Dermis blood vessel endothelial cell (primary cell): ENCODE results near the gene WNK2. TPM values are rescaled to one million over a fixed set of nuclear protein-coding genes. Genes with fewer than 3 reads are reported as not detected.

ENCODE experiments used
- DNase-seq: peaks from one replicate; pipeline ENCODE4 v3.0.0; 2010
- total RNA-seq: library from RNA; depleted of rRNA; stranded (reverse); fragments of >200 nt; gene quantifications from 2 replicates; pipeline ENCODE4 v1.2.3, GENCODE V29; 2014

Gene WNK2
- total RNA-seq, 1 donor from 2014 or later: not detected

DNA sequence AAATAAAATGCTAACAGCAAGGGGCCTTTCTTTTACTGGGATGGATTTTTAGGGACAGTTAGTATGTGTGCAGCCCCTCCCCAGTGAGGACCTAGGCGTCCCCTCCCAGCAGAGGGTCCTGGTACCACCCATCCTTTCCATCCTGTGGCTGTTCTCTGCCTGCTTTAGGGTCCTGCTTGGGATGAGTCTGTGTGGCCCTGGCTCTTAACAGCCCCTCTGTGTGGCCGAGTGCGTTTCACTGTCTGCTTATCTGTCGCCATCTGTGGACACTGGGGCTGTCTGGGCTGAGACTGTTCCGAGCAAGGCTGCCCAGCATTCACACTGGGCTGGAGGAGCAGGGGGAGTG lies 17.0 kb downstream of the WNK2 start:
- DNase-seq: no peak

DNA sequence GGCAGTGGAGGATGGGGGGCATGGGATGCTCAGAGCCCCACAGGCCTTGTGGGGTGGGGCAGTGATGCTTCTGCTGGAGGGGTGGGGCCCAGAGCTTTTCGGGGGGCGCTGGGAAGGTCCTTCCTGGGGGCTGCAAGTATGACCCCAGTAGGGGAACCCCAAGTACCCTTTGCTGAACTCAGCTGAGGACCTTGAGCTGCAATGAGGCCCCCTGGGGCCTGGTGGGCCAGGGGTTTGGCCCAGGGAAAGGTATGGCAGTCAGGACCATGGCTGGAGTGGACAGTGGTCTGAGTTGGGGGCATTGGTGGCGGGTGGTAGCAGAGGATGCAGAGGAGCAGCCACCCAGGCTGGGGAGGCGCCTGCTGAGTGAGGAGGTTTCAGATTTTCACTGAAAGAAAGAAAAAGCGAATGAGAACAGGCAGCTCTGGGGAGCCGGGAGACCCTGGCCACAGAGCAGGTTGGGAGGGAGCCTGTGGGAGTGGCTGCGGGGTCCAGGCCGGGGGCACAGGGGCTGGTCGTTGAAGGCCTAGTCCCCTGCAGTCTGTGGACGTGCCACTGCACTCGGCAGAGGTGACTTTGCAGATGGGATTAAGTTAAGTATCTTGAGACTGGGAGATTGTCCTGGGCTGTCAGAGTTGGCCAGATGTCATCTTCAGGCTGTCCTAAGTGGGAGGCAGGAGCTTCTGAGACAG lies 19.2 kb downstream of the WNK2 start:
- DNase-seq: no peak

DNA sequence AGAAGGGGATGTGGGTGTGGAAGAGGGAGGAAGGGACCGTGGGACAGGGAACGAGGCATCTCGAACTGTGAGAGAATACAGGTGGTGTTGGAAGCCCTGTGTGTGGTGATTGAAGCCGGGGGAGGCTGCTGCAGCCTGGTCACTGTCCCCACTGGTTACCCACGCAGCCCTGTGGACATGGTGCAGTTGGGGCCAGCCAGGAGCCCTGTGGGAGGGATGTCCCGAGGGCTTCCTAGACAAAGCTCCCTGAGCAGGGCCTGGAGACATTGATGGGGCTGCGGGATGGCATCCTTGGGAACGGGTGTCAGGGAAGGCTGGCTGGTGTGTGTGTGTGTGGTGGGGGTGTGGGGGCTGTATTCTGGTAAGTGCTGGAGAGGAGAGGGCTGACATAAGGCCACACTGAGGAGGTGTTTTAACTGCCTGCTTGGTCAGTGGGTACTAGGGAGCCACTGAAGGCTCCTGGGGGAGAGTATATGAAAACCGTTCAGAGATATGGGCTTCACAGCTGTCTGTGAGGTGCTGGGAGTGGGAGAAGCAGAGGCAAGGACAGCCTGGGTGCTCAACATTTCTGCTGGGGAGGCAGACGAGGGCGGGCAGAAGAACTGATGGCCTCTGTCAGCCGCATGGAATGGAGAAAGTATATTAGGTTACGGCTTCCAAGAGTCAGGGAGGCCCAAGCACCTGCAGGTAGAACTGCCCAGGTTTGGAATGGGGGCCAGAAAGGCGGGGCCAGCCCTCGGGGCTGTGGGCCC lies 20.0 kb downstream of the WNK2 start:
- no peak for DNase-seq

DNA sequence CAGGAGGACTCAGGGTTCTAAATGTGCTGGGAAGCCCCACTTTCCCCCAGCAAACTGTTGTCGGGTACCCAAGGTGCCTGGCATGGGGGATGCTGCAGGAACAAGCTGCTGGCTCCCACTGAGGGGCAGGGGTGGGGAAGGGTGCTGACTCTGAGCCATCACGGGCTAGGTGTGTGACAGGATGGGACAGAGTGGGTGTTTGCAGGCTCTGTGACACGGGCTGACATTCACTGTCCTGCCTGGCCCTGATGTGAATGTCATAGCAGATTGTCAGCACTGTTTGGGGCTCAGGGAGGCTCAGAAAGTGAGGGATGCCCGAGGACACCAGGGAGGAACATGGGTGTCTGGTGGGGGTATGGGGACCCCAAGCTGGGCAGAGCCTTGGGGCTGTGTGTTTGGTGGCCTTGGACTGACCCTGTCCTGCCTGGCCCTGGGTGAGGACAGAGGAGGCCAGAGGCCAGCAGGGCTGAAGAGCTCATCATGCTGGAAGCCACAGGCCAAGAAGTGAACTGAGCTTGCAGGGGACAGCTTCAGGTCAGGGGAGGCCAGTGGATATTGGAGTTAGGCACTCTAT lies 20.6 kb downstream of the WNK2 start:
- DNase-seq: no peak

DNA sequence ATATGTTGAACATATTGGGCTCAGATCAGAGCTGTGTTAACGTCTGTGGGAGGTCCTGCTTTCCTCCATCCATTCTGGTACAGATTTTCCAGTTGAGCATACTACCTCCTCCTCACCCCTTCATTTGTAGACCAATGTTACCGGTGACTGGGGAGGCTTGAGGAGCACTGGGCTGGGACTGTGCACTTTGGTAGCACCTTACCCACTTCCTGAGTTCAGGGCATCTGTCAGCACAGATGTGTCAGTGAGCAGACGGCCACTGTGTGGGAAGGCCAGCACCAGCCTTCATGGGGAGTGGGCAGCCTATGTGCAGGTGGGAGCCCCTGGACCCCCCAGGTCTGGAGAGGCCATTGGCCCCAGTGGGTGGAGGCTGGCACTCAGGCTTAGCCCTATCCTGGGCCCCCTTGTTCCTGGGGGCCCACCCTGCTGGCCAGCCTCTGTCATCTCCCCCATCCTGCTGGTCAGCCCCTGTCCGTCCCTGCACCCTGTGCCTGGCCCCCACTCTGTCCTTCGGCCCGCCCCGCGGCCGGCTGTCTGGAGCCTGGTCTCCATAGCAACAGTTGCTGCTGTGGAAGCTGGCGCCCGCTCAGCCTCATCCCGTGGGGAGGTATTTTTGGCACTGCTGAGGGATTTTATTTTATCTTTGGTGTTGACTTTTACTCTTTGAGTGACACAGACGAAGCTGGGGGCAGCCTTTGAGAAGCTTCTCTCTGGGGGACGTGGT lies 21.3 kb downstream of the WNK2 start:
- no peak for DNase-seq

DNA sequence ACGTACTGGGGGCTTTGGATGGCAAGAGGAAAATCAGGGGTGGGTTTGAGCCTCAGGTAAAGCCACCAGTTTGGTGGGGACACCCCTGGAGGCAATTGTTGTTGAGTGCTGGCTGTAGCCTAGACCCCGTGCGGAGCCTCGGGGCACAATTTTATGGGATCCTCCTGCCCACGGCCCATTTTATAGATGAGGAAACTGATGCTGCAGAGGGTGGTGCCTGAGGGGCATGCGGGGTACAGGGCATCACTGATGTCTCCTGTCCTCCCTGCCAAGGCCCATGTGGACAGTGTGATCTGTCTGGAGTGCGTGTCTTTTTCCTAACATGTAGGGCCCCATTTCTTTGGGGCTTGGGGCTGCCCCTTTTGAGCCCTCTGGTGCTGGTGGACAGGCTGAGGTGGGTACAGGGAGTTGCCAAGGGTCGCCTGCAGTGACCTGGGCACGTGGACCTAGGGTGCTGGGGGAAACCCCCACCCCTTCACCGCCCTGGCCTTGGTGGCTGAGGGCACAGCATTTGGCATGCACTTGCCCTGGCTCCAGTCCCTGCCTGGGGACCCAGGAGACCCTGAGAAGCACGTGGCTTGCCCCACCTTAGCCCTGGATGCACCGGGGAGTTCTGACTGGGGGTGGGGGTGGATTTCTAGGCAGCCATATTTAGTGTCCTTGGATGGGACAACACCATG lies 22.1 kb downstream of the WNK2 start:
- no peak for DNase-seq

DNA sequence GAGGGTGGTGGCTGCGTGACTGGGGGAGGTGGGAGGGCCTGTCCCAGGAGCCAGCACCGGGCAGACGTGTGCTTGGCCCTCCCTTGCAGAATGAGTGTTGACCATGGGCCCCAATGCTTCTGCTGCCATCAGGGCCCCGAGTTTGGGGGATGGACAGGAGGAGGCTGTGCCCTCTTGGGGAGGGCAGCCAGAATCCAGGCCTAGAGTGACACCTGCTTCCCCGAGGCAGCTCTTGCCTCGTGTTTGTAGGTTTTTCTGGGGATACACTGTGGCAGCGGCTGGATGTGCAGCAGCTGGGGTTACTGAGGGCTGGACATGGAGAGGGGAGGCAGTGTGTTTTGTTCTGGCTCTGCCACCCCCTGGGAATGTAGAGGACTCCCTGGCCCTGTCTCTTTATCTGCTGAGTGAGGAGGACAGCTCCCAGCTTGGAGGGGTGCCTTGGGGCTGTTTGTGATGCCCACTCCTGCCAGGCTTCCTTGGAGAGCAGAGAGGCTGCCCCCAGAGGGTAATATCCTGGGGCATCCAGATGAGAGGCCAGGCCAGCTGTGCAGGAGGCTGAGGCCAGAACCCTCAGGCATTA lies 22.7 kb downstream of the WNK2 start:
- no peak for DNase-seq

DNA sequence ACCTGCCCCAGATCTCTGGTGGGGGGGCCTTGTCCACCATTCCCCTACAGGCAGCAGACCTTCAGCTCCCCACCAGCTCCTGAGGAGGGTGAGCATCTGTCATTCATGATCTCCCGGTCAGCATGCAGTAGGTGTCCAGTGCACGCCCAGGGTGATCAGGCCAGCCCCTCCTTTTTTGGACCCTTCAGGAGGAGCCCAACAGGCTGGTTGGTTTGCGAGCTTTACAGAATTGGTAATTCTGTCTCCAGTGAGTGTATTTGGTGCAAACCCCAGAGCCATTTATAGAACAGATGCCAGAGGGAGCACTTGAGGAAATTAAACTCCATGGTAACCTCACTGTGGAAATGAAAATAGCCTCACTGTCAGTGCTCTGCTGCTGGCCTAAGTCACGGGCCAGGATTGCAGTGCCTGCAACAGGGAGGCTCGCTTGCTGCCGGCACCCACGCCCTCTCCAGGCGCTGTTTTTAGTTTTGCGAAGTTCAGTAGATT lies 23.4 kb downstream of the WNK2 start:
- no peak for DNase-seq

DNA sequence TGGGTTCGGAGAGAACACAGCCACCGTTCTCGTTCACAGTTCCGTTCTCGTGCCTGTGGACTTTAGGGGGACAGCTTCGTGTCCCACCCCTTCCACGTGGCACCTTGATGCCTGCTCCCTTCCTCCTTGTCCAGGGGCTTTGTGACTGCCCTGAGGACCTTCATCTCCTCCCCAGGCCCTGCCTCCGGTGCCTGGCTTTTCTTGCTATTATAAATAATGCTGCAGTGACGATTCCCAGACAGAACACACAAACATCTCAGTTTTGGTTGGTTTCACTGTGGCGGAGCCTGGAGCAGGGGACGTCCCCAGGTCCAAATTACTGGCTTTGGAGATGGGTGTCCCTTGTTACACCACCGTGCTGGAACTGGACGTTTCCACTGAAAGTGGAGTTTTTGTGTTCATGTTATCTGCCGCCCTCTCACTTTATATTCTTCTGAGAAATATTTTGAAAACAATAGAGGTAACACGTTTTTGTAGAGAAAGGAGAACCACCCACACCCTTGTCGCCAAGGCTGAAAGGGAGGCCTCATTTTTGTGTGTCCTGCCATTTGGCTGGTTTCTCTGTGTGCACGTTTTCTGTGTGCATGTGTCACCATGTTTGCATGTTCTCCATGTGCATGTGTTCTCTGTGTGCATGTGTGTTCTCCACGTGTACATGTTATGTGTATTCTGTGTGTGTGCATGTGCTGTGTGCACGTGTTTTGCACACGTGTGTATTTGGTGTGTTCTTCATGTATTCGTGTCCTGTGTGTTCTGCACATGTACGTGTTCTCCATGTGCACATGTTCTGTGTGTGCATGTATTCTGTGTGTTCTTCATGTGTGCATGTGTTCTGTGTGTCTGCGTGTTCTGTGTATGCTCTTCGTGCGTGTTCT lies 24.2 kb downstream of the WNK2 start:
- no peak for DNase-seq

DNA sequence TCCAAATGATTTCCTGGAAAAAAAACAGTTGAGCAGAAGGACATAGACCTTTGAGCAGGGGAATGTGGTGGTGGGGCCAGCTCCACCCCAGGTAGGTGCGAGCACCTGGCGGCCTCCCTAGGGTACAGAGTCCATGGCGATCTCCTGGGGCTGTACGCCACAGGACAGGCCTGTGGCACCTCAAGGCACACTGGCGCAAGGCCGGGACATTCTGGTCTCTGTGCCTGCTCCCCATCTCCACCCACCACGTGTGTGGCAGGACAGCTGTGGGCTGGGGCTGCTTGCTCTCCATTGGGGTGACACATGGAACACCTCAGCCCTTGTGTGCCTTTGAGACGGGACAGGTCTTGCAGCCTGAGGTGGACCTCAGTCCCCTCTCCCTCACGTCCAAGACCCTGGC lies 25.2 kb downstream of the WNK2 start:
- no peak for DNase-seq

DNA sequence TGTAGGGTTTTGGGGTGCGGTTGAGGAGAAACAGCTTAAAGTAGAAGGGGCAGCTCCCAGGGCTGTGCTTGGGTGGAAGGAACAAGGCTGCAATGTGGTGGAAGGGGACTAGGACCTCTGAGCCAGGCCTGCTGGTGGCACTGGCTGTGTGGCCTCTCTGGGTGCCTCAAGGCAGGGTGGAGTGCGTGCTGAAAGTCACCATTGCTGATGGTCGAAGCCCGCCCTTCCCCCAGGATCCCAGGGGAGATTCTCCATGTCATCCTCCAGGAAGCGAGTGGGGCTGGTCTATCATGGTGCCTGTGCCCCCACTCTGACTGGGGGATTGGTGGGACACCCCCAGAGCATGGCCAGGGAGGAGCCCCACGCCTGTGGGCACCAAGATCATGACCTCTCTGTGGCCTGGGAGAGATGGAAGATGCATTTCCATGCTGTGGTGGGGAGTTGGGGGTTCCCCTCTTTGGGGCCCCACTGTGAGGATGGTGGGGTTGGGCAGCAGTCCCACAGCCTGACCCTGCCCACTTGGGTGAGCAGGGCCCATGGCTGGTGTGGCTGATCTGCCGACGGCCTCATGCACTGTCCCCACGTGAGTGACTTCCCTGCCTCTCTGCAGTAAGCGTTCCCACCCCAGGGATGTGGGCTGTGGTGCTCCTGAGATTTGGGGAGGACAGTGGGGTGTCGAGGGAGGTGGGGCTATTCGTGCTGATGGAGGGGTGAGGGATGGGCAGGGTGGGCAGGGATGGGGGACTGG lies 25.8 kb downstream of the WNK2 start:
- no peak for DNase-seq

DNA sequence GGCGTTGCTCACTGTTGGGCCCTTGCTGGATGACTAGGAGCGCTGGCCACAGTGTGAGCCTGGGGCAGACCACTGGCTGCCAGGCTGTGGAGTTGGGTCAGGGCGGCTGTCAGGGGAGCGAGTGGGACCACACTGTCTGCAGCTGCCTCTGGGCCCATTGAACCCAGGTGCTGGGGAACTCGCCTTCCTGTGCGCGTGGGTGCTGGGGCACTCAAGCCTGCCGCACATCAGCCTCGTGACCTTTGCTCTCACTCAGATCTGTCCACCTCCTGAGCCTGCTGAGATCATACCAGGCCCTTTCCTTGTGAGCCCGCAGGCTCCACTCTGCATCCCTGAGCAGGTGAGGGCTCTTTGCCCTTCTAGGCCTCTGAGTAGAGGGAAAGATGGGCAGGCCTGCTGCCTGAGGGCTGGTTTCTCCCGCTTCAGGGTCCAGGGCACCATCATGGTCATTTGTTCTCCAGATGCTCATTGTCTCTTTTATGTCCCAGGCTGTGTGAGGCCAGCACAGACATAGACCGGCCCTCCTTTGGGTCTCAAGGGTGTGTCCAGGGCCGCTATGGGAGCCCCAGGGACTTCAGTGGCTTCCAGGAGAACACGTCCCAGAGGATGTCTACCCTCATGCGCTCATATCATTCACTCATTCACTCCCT lies 26.5 kb downstream of the WNK2 start:
- DNase-seq: no peak

DNA sequence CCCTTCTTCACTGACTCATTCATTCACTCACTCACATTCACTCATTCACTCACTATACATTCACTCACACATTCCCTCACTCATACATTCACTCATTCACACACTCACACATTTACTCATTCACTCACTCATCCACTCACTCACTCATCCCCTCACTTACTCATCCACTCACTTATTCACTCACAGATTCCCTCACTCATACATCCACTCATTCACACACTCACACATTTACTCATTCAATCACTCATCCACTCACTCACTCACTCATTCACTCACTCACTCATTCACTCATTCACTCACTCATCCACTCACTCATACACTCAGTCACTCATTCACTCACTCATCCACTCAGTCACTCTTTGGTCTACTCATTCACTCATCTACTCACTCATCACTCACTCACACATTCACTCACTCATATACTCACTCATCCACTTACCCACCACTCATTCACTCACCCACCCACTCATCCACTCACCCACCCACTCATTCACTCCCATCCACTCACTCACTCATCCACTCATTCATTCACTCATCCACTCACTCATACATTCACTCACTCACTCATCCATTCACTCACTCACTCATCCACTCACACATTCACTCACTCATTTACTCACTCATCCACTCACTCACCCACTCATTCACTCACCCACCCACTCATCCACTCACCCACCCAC lies 27.2 kb downstream of the WNK2 start:
- DNase-seq: no peak

DNA sequence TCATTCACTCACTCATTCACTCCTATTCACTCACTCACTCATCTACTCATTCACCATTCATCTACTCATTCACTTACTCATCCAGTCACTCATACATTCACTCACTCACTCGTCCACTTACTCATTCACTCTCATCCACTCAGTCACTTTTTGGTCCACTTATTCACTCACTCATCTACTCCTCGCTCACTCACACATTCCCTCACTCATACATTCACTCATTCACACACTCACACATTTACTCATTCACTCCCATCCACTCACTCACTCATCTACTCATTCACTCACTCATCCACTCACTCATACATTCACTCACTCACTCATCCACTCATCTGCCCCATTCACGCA lies 27.7 kb downstream of the WNK2 start:
- no peak for DNase-seq

DNA sequence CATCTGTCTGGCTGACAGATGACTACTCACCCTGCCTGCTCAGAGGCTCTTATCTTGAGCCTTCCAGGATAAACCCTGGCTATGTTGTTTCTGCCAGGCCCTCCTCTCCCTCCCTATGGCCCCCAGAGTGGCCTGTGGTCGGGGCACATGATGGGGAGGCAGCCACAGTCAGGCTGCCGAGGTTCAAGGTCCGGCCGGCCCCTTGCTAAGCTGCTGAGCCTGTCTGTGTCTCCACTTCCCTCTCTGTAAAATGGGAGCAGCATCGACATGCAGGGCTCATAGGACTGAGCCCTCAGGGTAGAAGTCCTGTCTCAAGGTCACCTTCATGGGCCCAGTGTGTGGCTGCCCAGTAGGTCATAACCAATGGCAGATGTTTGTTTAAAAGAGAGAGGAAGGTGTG lies 28.5 kb downstream of the WNK2 start:
- DNase-seq: no peak

DNA sequence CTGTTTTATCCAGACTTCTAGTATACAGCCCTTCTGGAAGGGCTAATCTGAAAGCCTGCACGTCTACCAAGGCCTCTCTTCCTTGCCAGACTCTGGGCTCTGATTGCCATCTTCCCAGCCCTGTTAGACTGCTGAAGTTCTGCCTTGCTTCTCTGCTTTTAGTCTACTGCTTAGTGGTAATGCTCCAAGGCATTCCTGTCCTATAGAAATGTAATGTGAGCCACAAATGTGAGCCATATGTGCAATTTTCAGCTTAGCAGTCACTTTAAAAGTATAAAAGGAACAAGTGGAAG lies 32.1 kb downstream of the WNK2 start:
- no peak for DNase-seq

DNA sequence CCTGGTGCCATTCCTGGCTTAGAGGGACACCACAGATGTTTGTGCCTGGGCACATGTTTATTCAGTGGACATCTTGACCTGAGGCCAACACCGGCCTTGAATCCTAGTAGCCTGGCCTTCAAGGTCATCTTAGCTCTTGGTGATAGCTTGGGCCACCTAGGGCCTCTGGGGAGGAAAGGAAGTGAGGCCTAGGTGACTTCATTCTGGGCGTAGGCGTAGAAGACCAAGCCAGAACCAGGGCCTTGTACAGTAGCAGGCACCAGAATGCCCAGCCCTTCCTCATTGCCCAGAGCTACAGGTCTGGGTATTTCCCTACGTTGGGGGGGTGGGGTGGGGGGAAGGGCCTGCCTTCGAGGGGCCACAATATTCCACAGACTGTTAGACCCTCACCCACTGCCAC lies 33.8 kb downstream of the WNK2 start:
- DNase-seq: no peak

DNA sequence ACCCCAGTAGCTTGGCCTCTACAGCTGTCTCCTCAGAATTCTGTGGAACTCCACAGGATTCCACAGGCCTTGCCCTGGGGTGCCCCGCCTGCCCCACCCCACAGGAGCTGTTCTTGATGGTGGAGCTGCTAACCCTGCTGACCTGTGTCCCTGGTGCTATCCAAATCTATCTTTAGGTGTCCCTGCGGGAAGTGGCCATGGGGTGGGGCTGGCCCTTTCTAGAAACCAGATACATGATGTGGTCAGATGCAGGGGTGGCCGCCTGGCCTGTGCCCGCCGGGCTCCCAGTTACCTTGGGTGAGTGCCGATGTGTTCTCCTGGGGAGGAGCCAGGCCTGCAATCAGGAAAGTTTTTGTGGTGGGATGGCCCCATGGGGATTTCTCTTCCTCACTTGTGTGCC lies 34.2 kb downstream of the WNK2 start:
- DNase-seq: no peak

DNA sequence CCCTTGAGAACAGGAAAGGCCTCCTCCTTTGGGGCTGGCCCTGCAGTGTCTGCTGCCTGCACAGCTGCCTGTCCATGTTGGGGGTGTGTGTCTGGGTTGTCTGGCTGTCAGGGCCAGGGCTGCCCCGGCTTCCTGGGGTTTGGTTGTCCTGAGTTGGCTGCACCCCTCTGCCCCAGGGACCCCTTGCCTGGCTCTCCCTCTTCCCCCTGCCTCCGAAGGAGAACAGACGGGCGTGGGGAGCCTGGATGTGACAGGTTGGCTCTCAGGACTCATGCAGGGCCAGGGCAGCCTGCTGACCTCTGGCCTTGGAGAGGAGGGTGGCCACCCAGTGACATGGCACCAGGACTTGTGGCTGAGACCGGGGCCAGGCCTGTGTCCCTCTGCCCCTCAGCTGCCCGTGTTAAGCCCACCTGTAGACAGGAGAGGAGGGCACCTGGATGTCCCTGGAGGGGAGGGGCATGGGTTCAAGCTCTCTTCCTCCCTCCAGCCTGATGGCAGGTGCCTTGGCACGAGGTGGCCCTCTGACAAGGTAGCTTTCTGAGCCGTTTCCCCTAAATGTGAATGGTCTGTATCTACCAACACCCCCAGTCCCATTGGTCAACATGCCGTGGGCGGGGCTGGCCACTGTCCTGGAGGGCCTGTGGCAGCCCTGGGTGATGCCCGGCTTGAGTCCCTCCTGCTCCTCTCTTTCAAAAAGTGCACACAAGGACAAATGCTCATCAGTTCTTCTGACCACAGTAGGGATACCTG lies 34.9 kb downstream of the WNK2 start:
- DNase-seq: no peak
